Spleen (tissue), 7 donors: ENCODE measurements around the gene HOXD8.

Source experiments
- POLR2A ChIP-seq, 3 donors: fragments of 450-650 bp; IDR thresholded peaks; one replicate each; pipeline ENCODE4 v1.5.1; 2017; ENCODE audit warnings: antibody characterized with exemption in 3 of 3, mild to moderate bottlenecking in 1 of 3
- POLR2AphosphoS5 ChIP-seq, 3 donors: sonication (generic); formaldehyde crosslinking; IDR thresholded peaks; one replicate each; pipeline ENCODE4 v1.5.1; 2017; ENCODE audit warnings: antibody characterized with exemption in 3 of 3
- TF ChIP-seq, protein P1 (sequence below), 11 experiments: fragments of 200-600 bp in 7 of 11; fragments of 450-650 bp in 4 of 11; sonication (generic) in 4 of 11; IDR thresholded peaks in 8 of 11; conservative IDR thresholded peaks in 3 of 11; 1 replicate in 7 of 11; 2 replicates in 4 of 11; pipeline versions ENCODE4 v1.4.0 to v1.8.0; 2016 to 2021; ENCODE audit warnings: antibody characterized with exemption in 11 of 11, inconsistent platforms in 4 of 11, mild to moderate bottlenecking in 1 of 11
- donor health status: DM: no; HTN: no; CAD: no; lungs with moderate emphysema.
- donor health status: DM: no; HTN: no; CAD: no.
- donor health status: DM: no; HTN: no; CAD: no.

DNA sequence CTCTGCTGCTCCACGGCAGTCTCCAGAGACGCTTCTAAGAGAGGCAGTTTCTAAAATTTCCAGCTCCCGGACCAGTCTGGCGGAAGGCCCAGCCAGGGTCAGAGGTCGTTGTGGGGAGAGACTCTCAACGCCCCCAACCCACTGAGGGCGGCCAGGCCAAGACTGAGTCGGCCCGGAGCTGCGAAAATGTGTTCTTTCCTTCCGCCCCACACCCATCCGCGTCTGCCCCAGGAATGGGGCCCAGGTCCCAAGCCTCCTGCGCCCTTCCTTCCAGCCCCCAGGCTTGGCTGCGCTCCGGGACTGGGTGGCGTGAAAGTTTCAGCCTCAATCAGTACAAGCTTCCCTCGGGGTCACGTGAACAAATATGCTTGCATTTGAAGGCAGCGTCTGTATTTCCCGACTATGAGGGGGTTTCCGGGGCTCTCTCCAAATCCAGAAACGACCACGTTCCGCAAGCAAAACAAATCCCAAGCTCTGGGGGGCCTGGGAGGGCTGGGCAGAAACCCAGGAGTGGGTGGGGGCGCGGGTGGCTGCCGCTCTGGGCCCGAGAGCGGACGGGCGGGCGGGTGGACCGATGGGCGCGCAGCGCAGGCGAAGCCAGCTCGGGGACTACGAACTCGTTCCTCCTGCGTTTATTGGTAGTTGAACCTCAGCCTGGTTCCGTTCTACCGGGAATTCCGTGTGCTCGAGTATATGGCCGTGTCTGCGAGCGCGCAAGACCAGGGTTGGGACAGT lies 30.9 kb downstream of the HOXD8 start:
- TF ChIP-seq, protein P1, sequence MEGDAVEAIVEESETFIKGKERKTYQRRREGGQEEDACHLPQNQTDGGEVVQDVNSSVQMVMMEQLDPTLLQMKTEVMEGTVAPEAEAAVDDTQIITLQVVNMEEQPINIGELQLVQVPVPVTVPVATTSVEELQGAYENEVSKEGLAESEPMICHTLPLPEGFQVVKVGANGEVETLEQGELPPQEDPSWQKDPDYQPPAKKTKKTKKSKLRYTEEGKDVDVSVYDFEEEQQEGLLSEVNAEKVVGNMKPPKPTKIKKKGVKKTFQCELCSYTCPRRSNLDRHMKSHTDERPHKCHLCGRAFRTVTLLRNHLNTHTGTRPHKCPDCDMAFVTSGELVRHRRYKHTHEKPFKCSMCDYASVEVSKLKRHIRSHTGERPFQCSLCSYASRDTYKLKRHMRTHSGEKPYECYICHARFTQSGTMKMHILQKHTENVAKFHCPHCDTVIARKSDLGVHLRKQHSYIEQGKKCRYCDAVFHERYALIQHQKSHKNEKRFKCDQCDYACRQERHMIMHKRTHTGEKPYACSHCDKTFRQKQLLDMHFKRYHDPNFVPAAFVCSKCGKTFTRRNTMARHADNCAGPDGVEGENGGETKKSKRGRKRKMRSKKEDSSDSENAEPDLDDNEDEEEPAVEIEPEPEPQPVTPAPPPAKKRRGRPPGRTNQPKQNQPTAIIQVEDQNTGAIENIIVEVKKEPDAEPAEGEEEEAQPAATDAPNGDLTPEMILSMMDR (IDR thresholded peaks at IDR 0.05 in 8 of 11, conservative IDR thresholded peaks at IDR 0.05 in 3 of 11), result no peak
- no peak for TF ChIP-seq POLR2AphosphoS5 (IDR thresholded peaks at IDR 0.05)
- no peak for TF ChIP-seq POLR2A (IDR thresholded peaks at IDR 0.05)
